HG02678 (cell line): ENCODE data around the gene ZG16.
A peak's percentile ranks its signal among the peaks of the same experiment; 100 is the strongest.
"Not testable (repeated sequence)": the region's sequence is repeated elsewhere in the genome, so short reads cannot be mapped to it uniquely, and the experiment has no call there.

Experiments used
- ATAC-seq: cut with Tn5 transposase; IDR thresholded peaks from one replicate; pipeline ENCODE4 v1.9.1; 2021; ENCODE audit warnings: mild to moderate bottlenecking, moderate library complexity; ENCODE audit not compliant: unreplicated experiment

ZG16 gene

DNA sequence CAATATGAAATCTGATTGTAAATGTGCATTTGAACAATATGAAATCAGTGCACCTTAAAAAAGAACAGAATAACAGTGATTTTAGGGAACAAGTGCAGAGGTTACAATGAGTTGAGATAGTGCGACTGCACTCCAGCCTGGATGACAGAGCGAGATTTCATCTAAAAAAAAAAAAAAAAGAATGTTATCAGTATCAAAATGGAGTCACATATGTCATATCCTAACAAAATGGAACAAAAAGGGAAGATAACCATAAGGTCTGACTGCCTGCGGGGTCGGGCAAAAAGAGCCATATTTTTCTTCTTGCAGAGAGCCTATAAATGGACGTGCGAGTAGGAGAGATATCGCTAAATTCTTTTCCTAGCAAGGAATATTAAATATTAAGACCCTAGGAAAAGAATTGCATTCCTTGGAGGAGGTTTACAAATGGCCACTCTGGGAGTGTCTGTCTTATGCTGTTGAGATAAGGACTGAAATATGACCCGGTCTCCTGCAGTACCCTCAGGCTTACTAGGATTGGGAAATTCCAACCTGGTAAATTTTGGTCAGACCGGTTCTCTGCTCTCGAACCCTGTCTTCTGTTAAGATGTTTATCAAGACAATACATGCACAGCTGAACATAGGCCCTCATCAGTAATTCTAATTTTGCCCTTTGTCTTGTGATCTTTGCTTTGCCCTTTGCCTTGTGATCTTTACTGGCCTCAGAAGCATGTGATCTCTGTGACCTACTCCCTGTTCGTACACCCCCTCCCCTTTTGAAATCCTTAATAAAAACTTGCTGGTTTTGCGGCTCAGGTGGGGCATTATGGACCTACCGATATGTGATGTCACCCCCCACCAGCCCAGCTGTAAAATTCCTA lies 5.3 kb downstream of the ZG16 start:
- ATAC-seq, result not testable (repeated sequence)

DNA sequence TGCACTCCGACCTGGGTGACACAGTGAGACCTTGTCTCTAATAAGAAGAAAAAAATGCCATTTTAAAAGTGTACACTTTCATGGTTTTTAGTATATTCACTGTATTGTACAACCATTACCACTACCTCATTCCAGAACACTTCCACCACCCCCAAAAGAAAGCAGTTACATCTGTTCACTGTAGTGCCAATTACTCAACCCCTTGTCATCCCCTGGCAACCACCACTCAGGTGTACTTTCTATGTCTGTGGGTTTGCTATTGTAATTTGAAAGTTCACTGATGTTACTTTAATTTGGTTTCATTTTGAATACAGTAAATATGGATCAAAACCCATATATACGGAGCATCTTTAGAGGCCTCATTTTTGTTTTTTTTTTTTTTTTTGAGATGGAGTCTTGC lies 6.1 kb downstream of the ZG16 start:
- no peak for ATAC-seq

DNA sequence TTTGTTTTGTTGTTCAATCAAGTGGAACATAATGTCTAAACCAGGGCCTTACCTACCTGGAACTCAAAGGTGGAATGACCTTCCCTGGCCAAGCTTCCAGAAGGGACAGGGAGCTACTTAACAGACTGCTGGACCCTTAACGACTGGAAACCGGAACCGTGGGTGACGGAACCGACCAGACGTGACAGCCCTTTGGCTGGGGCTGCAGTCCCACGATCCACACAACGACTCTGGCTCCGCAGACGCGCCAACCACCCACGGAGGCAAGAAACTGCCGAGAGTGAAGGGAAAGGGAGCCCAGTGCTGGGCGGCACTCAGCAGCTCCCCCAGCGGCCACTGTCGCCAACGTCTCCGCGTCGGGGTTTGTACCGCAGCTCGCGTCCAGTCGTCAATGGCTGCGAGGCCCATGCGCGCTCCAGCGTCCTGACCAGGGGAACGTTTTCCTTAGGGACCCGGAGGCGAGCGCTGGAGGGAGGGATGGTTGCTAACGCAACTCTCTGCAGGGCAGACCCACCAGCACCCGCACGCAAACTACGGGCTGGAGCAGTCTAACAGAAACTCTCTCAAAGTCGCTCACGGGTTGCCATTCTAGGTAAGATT lies 6.9 kb downstream of the ZG16 start:
- no peak for ATAC-seq

DNA sequence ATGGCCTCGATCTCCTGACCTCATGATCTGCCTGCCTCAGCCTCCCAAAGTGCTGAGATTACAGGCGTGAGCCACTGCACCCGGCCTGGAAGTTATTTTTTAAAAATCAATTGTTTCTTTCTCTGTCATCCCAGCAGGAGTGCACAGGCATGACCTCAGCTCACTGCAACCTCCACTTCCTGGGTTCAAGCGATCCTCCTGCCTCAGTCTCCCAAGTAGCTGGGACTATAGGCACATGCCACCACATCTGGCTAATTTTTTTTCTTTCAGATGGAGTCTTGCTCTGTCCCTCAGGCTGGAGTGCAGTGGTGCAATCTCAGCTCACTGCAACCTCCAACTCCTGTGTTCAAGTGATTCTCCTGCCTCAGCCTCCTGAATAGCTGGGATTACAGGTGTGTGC lies 9.1 kb downstream of the ZG16 start:
- not testable (repeated sequence) for ATAC-seq

DNA sequence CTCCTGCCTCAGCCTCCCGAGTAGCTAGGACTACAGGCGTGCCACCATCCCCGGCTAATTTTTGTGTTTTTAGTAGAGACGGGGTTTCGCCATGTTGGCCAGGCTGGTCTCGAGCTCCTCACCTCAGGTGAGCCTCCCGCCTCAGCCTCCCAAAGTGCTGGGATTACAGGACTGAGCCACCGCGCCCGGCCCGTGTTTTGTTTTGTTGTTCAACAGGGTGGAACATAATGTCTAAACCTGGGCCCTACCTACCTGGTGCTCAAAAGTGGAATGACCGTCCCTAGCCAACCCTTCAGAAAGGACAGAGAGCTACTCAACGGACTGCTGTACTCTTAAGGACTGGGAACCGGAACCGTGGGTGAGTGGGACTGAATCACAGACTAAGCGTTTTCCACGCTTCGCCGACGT lies 11.7 kb downstream of the ZG16 start:
- ATAC-seq, result peak; percentile 5

DNA sequence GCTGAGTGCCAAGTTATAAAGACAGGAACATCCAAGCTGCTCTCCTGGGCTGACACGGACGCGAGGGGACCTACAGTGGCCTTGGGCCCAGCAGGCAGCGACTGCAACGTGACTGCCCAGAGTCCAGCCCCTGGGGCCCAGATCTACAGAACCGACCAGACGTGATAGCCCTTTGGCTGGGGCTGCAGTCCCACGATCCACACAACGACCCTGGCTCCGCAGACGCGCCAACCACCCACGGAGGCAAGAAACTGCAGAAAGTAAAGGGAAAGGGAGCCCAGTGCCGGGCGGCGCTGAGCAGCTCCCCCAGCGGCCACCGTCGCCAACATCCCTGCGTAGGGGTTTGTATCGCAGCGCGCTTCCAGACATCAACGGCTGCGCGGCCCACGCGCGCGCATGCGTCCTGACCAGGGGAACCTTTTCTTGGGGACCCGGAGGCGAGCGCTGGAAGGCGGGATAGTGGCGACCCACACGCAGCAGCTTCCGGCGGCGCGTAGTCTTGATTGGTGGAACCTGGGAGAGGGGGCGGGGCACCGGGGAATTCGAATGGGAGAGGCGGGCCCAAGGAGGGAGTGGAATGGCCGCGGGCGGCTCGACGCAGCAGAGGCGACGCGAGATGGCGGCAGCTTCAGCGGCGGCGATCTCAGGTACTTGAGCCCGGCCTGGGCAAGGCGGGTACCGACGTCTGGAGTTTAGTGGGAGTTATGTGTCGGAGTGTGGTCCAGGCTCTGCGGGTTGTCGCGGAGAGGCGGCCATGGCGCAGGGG lies 12.3 kb downstream of the ZG16 start, which contains the start of gene KIF22:
Gene KIF22 (plus strand): TSS at position 569 of the 766 bp plus-strand sequence. CDS start 9 bp downstream, at position 578.
- peak; percentile 96 for ATAC-seq

DNA sequence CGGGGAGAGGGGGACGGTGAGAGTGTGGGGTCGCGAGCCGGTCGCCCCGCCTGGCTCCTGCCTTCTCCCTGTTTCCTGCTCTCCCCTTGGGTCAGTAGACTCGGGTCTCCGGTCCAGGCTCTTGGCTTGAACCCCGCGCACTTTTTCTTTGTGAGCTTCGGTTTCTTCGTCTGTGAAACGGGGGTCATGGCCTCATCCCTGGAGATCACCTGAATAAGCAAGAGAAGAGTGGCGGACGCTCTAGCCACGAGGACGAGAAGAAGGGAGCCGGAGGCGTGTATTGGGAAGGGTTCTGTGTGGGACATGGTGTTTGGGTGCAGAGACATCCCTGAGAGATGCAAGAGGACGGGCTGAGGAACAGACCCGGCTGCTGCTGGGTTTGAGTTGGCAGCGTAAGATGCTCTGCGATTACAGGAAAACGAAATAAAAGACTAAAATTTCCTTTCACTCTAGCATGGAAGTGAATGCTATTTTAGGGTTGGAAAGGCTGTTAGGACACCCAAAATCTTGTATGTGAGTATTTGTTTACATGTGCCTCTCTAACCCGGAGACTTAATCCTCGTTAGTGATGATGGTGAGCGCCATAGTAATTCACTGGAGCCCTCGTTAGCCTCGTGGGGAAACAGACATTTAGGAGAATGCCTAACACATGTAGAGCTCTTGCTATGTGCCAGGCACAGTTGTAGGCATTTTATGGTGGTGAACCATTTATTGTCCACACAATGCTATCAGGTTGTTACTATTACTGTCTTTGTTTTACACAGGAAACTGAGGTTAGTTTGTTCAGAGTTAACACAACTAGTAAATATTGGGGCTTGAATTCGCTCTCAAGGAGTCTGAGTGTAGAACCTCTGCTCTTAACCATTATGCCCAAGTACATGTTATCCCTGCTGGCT lies 13.1 kb downstream of the ZG16 start:
- ATAC-seq, result peak; percentile 25

DNA sequence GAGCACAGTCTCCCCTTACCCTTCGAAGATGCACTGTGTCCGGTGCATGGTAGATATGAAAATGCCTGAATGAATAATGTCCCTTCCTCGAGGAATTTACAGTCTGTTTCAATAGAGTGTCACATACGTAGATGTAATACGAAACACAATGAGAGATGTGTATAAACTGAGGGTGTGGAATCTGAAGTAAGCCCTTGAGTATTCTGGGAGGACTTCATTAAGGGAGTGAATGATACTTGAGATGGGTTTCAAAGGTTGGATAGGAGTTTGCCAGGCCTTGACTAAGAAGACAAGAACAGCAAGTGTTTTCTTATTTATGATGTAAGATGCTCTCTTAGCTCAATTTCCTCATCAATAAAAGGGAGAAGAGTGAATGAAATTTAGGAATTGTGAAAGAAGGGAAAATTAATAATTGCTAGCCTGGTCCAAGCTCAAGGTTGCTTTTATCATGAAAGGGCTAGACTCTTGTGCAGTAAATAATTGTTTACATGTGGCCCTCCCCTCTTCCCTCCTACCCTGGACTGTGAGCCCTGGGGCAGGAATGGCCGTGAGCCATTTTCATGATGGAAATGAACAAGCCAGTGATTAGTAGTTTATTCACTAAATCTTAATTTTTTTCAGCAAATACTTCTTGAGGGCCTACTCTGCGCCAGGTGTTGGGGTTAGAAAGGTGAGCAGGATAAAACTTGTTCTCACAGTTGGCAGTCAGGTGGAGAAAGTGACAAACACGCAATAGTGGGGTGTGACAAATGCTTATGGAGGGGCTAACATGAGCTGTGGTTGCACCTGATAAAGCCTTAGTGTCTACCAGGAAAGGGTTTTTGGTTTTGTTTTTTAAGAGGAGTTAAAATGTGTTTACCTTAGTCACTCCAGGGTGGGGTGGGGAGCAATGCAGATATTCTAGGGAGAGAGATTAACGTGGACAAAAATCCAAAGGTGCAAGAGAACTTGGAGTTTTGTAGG lies 14.1 kb downstream of the ZG16 start:
- no peak for ATAC-seq

DNA sequence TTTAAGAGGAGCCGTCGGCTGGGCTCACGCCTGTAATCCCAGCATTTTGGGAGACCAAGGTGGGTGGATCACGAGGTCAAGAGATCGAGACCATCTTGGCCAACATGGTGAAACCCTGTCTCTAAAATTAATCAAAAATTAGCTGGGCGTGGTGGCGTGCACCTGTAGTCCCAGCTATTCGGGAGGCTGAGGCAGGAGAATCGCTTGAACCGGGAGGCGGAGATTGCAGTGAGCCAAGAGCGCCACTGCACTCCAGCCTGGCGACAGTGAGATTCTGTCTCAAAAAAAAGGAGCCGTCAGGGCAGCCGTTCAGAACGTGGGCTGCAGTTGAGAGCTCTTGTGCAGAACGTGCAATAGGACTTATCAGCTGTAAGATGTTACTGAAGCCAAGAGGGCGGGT lies 15.1 kb downstream of the ZG16 start:
- ATAC-seq, result not testable (repeated sequence)

DNA sequence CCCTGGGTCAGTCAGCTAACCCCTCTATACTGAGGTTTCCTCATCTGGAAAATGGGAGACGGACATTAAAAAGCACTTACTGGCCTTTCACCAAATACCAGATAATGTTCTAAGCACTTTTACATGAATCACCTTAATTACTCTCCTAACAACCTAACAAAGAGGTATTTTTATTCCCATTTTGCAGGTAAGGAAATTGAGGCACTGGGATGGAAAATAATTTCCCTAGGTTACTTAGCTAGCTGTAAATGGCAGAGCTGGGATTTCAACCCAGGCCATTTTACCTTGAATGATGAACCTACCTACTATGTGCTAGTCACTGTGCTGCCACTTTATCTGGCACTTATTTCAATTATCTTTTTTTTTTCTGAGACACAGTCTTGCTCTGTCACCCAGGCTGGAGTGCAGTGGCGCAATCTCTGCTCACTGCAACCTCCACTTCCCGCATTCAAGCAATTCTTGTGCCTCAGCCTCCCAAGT lies 16.2 kb downstream of the ZG16 start:
- ATAC-seq, result no peak

DNA sequence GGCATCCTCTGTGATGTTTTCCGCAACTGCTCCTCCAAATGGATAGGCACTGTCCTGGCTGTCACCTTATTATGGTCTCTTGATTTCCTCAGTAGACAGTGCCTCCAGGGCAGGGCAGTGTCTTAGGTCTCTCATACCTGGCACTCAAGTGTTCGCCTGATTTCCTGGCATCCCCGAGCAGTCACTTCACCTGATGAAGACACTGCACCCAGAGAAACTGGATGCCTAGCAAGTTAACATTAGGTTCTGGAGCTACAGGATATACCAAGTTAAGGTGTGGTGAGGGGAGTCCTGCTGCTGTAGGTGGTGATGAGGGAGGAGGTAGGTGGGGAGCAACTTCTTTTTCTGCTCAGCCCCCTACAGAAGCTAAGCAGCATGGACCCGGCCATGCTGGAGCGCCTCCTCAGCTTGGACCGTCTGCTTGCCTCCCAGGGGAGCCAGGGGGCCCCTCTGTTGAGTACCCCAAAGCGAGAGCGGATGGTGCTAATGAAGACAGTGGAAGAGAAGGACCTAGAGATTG lies 24.4 kb downstream of the ZG16 start:
- no peak for ATAC-seq

DNA sequence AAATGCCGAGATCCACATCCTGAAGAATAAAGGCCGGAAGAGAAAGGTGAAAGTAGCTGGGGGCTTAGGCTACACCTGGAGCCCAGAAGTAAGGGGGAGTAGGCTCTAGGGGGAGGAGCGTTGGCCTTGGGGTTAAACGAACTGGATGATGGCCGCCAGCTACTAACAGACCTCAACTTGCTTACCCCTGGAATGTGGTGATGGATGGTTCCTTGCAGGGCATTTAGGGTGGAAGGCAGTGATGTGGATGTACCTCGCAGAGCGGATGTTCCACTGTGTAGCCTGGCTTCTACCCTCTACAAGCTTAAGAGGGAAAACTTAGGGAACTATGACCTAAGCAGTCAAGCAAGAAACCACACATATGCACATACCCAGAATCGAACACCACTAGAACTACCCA lies 26.0 kb downstream of the ZG16 start:
- ATAC-seq, result no peak

DNA sequence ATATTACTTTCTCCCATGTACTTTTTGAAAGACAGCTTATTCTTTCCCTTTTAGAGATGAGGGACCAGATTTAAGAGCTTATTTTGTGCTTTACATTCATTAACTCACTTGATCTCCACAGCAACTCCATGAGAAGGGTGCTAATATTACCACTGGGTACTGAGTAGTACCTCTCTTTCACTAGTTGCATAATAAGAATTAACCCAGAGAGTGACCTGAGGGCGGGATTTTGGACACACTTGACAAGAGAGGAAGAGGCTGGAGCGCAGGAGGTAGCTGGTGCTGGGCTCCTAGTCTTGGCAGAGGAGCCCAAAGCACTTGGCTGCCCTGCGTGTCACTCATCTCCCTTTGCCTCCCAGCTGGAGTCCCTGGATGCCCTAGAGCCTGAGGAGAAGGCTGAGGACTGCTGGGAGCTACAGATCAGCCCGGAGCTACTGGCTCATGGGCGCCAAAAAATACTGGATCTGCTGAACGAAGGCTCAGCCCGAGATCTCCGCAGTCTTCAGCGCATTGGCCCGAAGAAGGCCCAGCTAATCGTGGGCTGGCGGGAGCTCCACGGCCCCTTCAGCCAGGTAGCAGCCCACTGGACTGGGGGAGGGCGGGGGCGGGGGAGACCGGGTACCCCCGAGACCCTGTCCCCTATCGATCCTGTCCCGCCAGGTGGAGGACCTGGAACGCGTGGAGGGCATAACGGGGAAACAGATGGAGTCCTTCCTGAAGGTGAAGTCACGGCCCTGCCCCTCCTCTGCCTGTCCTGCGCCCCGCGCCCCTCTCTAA lies 26.6 kb downstream of the ZG16 start:
- ATAC-seq, result no peak

DNA sequence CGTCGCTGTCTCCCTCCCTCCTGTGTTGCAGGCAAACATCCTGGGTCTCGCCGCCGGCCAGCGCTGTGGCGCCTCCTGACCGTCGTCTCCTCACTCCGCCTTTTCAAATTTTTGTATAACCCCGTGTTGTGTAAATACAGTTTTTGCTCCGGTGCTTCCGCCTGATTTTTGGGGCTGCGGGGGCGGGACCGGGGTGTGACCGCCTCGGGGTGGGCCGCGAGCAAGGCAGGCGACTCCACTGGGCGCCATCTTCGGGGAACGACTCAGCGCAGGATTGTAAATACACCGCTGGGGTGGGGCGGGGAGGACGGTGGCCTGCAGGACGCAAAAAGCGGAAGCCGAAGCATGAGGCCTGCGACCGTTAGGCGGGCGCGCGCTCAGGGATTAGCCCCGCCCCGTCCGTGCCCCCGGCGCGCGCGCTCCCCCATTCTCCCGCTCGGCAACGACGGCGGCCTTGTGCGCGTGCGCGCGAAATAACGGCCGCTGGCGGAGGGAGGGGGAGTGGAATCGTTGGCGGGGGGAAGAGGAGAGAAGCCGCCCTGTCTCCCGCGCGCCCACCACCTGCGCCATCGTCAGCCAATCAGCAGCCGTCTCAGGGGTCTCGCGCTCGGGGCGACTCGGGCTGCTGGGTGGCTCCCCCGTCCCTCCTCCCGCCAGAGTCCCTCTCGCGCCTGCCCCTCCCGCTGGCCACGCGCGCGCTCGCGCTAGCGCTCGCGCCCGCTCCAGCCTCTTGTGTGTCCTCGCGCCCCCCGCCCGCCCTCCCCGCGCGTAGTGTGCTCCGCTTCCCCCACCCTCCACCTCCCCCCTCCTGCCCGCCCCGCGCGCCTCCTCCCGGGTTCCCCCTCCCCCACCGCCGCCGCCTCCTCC lies 27.4 kb downstream of the ZG16 start:
- peak; percentile 50 for ATAC-seq

DNA sequence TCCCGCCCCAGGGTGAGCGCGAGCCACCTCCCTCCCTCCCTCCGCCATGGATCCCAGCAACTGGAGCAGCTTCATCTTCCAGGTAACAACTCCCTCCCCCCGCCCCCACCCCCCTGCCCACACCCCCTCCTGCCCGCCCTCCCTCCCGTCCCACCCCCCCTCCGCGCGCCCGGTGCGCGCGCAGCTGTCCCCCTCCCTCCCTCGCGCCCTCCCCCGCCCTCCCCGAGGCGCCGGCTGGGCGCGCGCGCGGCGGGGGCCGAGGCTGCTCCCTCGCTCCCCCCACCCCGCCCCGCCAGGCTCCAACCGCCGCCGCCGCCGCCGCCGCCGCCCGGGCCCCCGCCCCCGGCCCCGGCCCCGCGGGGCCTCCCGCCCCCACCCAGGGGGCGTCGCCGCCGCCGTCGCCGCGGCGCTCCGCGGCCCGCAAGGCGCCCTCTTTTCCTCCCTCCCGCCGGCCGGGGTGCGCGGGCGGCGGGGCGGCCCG lies 28.1 kb downstream of the ZG16 start, which contains the start of gene MAZ:
Gene MAZ (plus strand): TSS at position 431 of the 481 bp plus-strand sequence. CDS start 173 bp downstream, outside the sequence.
- no peak for ATAC-seq

DNA sequence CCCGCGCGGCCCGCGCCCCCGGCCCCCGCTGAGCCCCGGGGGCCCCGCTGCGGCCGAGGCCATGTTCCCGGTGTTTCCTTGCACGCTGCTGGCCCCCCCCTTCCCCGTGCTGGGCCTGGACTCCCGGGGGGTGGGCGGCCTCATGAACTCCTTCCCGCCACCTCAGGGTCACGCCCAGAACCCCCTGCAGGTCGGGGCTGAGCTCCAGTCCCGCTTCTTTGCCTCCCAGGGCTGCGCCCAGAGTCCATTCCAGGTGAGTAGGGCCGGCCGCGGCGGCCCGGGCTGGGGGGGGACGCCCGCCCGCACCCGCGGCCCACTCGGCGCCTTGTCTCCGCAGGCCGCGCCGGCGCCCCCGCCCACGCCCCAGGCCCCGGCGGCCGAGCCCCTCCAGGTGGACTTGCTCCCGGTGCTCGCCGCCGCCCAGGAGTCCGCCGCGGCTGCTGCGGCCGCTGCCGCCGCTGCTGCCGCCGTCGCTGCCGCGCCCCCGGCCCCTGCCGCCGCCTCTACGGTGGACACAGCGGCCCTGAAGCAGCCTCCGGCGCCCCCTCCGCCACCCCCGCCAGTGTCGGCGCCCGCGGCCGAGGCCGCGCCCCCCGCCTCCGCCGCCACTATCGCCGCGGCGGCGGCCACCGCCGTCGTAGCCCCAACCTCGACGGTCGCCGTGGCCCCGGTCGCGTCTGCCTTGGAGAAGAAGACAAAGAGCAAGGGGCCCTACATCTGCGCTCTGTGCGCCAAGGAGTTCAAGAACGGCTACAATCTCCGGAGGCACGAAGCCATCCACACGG lies 28.8 kb downstream of the ZG16 start:
- no peak for ATAC-seq
